ENCODE measurements around the gene ESRP2. TPM values are rescaled to one million over a fixed set of nuclear protein-coding genes. Genes with fewer than 3 reads are reported as not detected.

ESRP2 gene
- total RNA-seq, result 127 TPM

- DNase-seq (ENCODE audit: low spot score), result no peak
These were observed at the start of gene ESRP2 for GRCh38 chr16:68235887-68236136. ESRP2 (minus strand) TSS chr16:68236127; CDS start chr16:68236045, 82 bp downstream.

- no peak for DNase-seq (ENCODE audit: low spot score)
These were observed 49.8 kb upstream of the ESRP2 start for GRCh38 chr16:68285683-68286082.

DNA sequence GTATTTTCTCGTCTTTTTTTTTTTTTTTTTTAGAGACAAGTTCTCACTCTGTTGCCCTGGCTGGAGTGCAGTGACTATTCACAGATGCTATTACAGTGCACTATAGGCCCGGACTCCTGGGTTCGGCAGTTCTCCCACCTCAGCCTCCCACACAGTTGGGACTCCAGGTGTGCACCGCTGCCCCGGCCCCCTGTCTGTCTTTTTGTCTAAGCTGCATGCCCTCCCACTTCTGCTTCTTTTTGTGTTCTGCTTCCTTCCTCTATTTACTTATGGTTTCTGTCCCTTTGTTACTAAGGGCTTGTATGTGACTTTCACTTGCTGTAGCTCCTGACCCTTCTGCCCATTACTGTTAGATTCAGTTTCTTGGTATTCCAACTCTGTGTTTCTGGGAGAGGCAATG, 48.9 kb upstream of the ESRP2 start:
- DNase-seq (ENCODE audit: low spot score), result no peak

DNA sequence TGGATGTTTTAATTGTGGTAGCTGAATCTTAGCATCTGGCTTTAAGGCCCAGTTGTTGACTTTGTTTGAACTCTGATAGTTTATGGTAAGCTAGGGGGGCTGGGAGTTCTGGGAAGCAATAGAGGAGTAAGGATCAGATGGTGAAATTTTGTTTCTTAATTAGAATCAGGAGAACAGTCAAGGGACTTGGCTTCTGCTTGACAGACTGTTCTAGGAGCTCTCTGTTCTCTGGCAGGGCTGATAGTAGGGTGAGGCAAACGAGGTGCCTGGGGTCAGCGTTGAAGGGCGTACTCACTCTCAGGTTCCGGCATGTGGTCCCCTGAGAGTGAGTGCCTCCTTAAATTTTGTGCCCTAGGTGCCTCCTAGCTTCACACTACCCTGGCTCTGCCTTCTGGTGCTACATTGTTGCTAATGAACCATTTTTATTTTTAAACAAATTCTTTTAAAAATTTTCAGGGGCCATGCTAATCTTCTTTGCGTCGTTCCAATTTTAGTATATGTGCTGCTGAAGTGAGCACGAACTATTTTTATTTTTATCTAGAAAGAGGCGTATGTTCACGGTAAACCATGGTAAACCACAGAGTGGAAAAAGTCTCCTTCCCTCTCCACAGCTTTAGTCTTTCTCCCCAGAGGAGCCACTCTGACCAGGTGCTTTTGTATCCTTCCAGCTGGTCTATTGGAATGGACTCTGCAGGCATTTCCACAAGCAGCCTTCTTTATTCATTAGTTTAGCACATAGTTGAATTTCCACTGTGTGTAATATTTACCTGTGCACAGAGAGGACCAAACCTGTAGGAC, 48.1 kb upstream of the ESRP2 start:
- no peak for DNase-seq (ENCODE audit: low spot score)

DNA sequence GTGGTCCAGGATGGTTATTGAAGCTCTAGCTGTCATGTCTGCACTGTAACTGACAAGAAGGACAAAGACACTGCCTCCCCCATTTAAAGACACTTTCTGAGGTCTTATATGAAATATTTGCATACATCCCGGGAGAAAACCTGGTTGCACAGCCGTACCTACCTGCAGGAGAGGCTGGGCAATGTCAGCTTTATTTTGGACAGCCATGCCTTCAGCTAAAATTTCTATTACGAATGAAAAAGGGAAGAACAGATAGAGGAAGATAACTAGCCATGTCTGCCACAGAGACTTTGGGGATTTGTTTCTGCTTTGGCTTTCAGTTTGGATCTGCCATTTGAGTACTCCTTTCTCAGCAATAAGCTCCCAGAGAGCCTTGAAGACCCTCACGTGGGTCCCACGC, 47.4 kb upstream of the ESRP2 start:
- no peak for DNase-seq (ENCODE audit: low spot score)

GRCh38 chr16:68282064-68282452, 46.1 kb upstream of the ESRP2 start:
- DNase-seq (ENCODE audit: low spot score), result no peak

DNA sequence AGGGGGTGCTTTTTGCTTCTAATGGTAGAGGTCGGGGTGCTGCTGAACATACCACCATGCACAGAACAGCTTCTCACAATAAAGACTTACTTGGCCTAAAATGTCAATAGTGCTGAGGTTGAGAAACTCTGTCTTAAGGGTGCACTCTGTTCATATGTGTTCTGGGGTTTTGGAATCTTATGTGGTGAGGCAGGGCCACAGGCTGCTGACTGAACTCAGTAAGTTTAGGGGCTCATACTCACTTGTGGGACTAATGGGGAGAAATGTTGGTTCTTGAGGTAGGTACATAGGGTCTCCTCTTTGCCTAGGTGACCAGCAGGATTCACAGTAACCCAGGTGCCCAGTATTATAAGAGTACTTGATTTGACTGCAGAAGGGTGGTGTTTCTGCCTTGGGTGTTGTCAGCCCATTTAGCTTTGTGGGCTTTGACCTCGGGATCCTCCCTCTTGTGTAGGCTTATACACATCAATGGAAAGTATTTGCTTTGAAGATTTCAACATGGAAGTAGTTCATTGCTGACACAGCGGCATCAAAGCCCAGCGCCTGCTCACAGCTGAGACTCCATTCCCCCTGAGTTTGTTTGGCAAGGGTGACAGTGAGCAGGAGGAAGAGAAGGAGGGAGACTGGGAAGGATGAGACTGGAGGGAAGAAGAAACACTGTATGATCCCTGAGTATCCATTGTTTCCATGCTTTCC, 45.6 kb upstream of the ESRP2 start:
- no peak for DNase-seq (ENCODE audit: low spot score)

- DNase-seq (ENCODE audit: low spot score), result no peak
These were observed 44.0 kb upstream of the ESRP2 start for GRCh38 chr16:68279726-68280558.

DNA sequence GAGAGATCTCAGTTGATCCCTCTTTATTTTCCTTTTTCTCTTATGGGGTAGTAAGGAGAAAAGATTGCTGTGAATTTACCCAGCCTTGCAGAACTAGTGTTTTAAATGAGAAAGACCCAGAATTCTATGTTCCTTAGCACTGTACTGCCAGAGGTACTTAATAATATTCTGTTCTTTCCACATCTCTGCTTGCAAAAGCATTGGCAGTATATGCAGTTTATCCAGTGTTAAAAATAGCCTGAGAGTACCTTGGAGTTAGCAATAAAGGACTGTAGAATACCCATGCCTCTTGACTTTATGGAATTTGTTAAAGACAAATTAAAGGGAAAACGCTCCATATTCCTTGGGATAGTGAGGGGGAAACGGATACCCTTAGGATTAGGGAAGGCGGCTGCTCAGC, 40.3 kb upstream of the ESRP2 start:
- no peak for DNase-seq (ENCODE audit: low spot score)

GRCh38 chr16:68275611-68276191, 39.8 kb upstream of the ESRP2 start:
- DNase-seq (ENCODE audit: low spot score), result no peak

DNA sequence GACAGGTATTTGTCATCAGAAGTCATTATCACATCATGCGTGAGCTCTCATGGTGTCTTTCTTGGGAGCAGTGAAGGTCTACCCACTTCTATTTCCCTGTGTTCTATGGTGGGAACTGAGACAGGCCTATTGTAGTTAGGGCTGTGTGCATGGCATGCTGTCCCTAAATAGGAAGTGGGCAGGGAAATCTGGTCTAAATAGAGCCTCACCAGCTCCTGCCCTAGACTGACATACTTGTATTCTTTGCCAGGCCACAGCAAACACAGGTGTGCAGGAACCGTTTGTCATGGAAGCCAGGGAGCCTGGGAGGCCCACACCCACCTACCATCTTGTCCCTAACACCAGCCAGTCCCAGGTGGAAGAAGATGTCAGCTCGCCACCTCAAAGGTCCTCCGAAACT, 38.5 kb upstream of the ESRP2 start:
- DNase-seq (ENCODE audit: low spot score), result no peak

GRCh38 chr16:68273896-68274295, 38.0 kb upstream of the ESRP2 start:
- no peak for DNase-seq (ENCODE audit: low spot score)

DNA sequence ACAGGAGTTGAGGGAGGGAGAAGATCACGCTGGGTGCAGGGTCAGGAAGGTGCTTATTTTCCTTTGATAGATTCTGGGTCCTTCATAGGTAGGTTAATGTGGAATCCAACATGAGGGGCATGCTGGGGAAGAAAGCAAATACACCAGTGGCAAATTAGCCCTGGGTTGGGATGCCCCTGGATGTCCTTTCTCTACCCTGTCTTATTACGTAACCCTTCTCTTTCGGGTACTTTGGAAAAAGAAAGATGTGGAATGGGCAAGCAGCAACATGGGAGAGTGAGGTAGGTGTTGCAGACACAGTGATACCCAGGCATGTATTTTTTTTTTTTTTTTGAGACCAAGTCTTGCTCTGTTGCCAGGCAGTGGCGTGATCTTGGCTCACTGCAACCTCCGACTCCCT, 37.5 kb upstream of the ESRP2 start:
- no peak for DNase-seq (ENCODE audit: low spot score)

DNA sequence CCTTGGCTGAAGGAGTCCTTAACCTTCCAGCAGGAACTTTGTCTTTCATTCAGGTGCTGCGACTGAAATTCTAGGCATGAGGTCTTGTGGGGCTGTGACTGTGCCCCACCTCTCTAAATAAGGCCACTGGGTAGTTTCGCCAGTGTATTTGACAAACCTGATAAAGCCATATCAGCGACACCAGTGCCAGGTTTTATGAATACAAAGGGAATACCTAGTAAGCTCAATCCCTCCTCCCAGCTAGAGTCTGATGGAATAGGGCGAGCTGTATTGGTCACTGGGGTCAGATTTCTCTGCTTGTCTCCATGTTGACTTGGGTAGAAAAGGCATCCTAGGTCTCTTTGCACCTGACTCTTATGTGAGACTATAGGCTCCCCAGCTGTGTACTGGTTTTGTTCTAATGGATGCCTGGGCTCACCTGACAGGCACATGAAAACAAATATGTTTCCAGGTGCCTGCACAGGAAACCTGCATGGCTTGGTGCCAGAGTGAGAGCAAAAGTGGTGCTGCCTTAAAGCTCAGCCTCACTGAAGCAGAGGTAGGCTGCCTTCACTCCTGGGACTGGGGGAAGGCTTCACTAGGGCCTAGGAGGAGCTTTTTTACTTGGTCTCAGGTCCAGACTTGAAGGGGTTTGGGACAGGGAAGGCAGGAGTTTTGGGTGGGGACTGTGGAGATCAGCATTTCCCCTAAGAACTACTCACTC, 36.7 kb upstream of the ESRP2 start:
- DNase-seq (ENCODE audit: low spot score), result no peak

- no peak for DNase-seq (ENCODE audit: low spot score)
These were observed 34.4 kb upstream of the ESRP2 start for GRCh38 chr16:68270353-68270752.

- DNase-seq (ENCODE audit: low spot score), result no peak
These were observed 33.9 kb upstream of the ESRP2 start for GRCh38 chr16:68269793-68270192.

GRCh38 chr16:68267612-68268405, 31.9 kb upstream of the ESRP2 start:
- DNase-seq (ENCODE audit: low spot score), result no peak

DNA sequence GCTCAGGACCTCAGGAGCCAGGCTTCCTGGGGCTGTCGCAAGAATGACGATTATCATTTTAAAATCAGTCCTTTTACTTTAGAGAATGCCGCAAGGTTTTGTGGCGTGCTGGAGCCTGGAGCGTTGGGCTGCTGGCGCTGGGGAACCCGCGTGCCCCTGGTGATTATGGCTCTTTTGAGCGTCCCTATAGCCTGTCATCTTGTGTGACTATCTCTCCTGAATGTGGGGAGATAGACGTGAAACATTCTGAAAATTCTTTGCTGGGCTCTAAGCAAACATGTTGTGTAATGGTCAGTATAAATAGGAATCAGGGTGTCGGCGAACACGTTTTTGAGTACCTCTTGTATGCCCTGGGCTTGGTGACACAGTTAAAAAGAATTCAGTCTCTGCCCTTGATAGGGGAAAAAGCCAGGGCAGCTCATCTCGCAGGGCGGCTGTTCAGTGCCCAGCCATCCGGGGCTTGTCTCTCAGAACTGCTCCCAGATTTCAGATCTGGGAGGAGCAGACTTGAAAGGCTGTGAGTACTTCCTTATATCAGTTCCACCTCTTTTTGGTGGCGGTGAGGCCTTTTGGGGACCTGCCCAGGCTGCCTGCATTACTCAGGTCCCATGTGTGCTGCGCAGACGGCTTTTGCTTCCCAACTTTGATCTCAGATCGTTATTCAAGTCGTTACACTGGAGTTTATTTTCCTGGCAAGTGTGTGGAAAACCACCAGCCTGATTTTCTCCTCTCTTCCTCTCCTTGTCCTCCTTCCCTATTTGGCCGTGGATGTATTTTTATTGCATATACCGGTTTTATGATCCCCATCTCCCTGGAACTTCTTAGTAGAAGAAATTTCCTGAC, 29.4 kb upstream of the ESRP2 start:
- peak; percentile 72 for DNase-seq (ENCODE audit: low spot score)

DNA sequence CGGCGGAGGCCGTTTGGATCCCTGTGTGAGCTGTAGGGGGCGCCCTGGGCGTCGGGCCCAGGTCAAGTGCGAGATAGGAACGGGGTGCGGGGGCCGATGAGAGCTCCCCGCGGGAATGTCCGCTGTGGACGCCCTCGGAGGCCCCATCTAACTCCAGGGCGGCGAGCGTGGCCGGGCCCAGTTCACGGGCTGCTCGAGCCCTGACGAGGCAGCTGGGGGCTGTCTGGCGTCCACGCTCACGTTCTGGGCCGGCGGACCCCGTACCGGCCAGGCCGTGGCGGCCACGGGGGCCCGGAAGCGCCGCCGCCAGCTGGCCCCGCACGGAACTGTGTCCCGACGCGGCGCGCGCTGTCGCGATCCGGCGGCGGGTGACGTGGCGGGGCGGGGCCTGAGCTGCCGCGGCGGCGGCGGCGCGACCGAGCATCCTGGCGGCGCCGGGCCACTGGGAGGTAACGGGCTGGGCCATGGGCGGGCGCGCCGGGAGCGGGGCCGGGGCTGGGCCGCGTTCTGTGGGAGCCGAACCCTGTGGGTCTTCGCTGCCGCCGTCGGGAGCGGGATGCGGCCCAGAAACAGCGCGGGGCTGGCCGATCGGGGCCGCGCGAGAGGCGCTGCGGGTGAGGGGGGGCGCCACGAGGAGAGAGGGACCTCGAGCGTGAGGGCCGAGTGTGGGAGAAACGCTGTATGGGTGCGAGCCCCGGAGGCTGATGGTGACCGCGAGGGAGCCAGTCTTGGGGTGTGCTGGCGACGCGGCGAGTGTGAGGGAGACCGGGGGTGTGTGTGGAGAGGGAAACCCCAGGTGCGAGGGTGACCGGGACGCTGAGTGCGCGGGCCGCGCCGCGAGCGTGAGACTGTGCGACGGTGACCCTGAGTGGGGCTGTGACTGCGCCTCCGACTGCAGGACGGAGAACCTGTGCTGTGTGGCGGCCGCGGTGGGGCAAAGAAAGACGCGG, 28.5 kb upstream of the ESRP2 start, which contains the start of gene SLC7A6:
Gene SLC7A6, plus strand, starts transcription at position 399 of the 950 bp plus-strand sequence. CDS start 10,201 bp downstream, outside the sequence.
- peak; percentile 77 for DNase-seq (ENCODE audit: low spot score)
